OCI-LY3 (cell line): ENCODE results near the gene EEA1.

Source experiments
- CTCF ChIP-seq: fragments of 200-600, 300-600 bp; sonication (generic); IDR thresholded peaks from 2 replicates; pipeline ENCODE4 v1.5.1; 2014; ENCODE audit warnings: antibody characterized with exemption, low read length, low read depth
- EZH2phosphoT487 ChIP-seq: fragments of 200-600 bp; shearing (Covaris generic); IDR thresholded peaks from 2 replicates; pipeline ENCODE4 v1.6.1; 2018; ENCODE audit warnings: antibody characterized with exemption, mixed run types, low read depth

- TF ChIP-seq CTCF (no peak), EZH2phosphoT487 (no peak)
Observed at GRCh38 chr12:92821142-92821541, 108.0 kb downstream of the EEA1 start.
